ENCODE measurements around the gene TUB. TPM values are rescaled to one million over a fixed set of nuclear protein-coding genes. Genes with fewer than 3 reads are reported as not detected.

The TUB gene
- total and polyA plus RNA-seq, 2 donors (not counting 1 experiment from before 2014, with no cell fraction given) = 0.06 to 0.10 TPM

GRCh38 chr11:8086571-8086970 is 5.6 kb downstream of the TUB start:
- H4K20me1 ChIP-seq (ENCODE audit: control insufficient read depth, insufficient read depth, low read length, poor library complexity, severe bottlenecking) = no peaks in the 10 kb centered on the region
- Mint-ChIP-seq H3K9me3 (ENCODE audit: insufficient read depth) (no peaks in the 10 kb centered on the region), H3K27ac (no peak overlapping the region), H3K4me1 (peaks cover 6% of the 10 kb centered on the region), H3K27me3 (peaks cover 42% of the 10 kb centered on the region), H3K4me3 (no peak overlapping the region)
- intact Hi-C loops (cut with micrococcal nuclease) = no loop called here
- TF ChIP-seq EZH2 (IDR thresholded peaks at IDR 0.05; ENCODE audit: borderline replicate concordance, insufficient read depth, low read depth, low read length, poor library complexity, severe bottlenecking) (no peak), CTCF (IDR thresholded peaks at IDR 0.05) (no peak)
- ChIA-PET POLR2A (no interaction called here), CTCF (interaction anchor here (1.8 to 6.2 kb wide), 2 partner anchors 10 to 13 kb away, joined by 5 to 41 read pairs; no protein-coding TSS in a partner anchor)
- no peaks in the 10 kb centered on the region for H3K79me2 ChIP-seq (ENCODE audit: control insufficient read depth, insufficient read depth, low read length)
- 82% methylated on average over 5 of the region's 7 CpGs for WGBS (ENCODE audit: insufficient coverage)
- no peak overlapping the region for H3K27ac ChIP-seq (ENCODE audit: low read length in 2 of 2)
- no peak overlapping the region for H3K4me3 ChIP-seq (ENCODE audit: control extremely low read depth in 1 of 5, extremely low read depth in 1 of 5, insufficient read depth in 1 of 5, low read depth in 2 of 5, low read length in 4 of 5)
- DNase-seq (no peak), ATAC-seq (ENCODE audit: low read depth) (no peak)
- peaks cover 5% of the 10 kb centered on the region in 2 donors for H3K4me1 ChIP-seq (ENCODE audit: control insufficient read depth in 2 of 2, insufficient read depth in 2 of 2, low read length in 2 of 2)
- H3K9me3 ChIP-seq (ENCODE audit: control extremely low read depth in 1 of 3, control insufficient read depth in 2 of 3, insufficient read depth in 1 of 3, low read length in 2 of 3) = no peaks in the 10 kb centered on the region
- H3K27me3 ChIP-seq (replicated peaks in 1 of 4; ENCODE audit: control extremely low read depth in 1 of 4, control insufficient read depth in 3 of 4, insufficient read depth in 4 of 4, low read length in 3 of 4) = peaks cover 0 to 34% (median 12%) of the 10 kb centered on the region in 4 experiments
- H3K9ac ChIP-seq (ENCODE audit: low read length) = no peak overlapping the region
- H3K36me3 ChIP-seq (replicated peaks in 1 of 2; ENCODE audit: control extremely low read depth in 1 of 2, control insufficient read depth in 1 of 2, extremely low read depth in 1 of 2, insufficient read depth in 2 of 2, low read length in 1 of 2) = no peaks in the 10 kb centered on the region
- H2AFZ ChIP-seq (ENCODE audit: insufficient read depth, low read depth, low read length, poor library complexity, severe bottlenecking) = no peak overlapping the region
- H3K4me2 ChIP-seq (replicated peaks; ENCODE audit: low read depth, low read length, poor library complexity, severe bottlenecking) = no peak overlapping the region

- Histone ChIP-seq H3K9me3 (ENCODE audit: control extremely low read depth in 1 of 3, control insufficient read depth in 2 of 3, insufficient read depth in 1 of 3, low read length in 2 of 3) (no peaks in the 10 kb centered on the region), H3K4me1 (ENCODE audit: control insufficient read depth in 2 of 2, insufficient read depth in 2 of 2, low read length in 2 of 2) (no peaks in the 10 kb centered on the region), H3K4me3 (ENCODE audit: control extremely low read depth in 1 of 5, extremely low read depth in 1 of 5, insufficient read depth in 1 of 5, low read depth in 2 of 5, low read length in 4 of 5) (no peak overlapping the region), H3K4me2 (replicated peaks; ENCODE audit: low read depth, low read length, poor library complexity, severe bottlenecking) (no peak overlapping the region), H4K20me1 (ENCODE audit: control insufficient read depth, insufficient read depth, low read length, poor library complexity, severe bottlenecking) (no peaks in the 10 kb centered on the region), H2AFZ (ENCODE audit: insufficient read depth, low read depth, low read length, poor library complexity, severe bottlenecking) (no peak overlapping the region), H3K9ac (ENCODE audit: low read length) (no peak overlapping the region), H3K27ac (ENCODE audit: low read length in 2 of 2) (no peak overlapping the region), H3K79me2 (ENCODE audit: control insufficient read depth, insufficient read depth, low read length) (no peaks in the 10 kb centered on the region), H3K27me3 (replicated peaks in 1 of 4; ENCODE audit: control extremely low read depth in 1 of 4, control insufficient read depth in 3 of 4, insufficient read depth in 4 of 4, low read length in 3 of 4) (peaks cover 0 to 28% (median 7%) of the 10 kb centered on the region in 4 experiments), H3K36me3 (replicated peaks in 1 of 2; ENCODE audit: control extremely low read depth in 1 of 2, control insufficient read depth in 1 of 2, extremely low read depth in 1 of 2, insufficient read depth in 2 of 2, low read length in 1 of 2) (no peaks in the 10 kb centered on the region)
- Mint-ChIP-seq H3K9me3 (ENCODE audit: insufficient read depth) (no peaks in the 10 kb centered on the region), H3K4me3 (no peak overlapping the region), H3K4me1 (no peaks in the 10 kb centered on the region), H3K27ac (no peak overlapping the region), H3K27me3 (peaks cover 36% of the 10 kb centered on the region)
- 93% methylated on average over 4 of the region's 4 CpGs for WGBS (ENCODE audit: insufficient coverage)
- ChIA-PET POLR2A (no interaction called here), CTCF (interaction anchor here (1.8 to 6.2 kb wide), 3 partner anchors 9 to 81 kb away, joined by 5 to 41 read pairs (median 18); no protein-coding TSS in a partner anchor)
- intact Hi-C loops (cut with micrococcal nuclease) = no loop called here
- DNase-seq = no peak
- no peak for ATAC-seq (ENCODE audit: low read depth)
- no peak for TF ChIP-seq CTCF (IDR thresholded peaks at IDR 0.05)
- TF ChIP-seq EZH2 (IDR thresholded peaks at IDR 0.05; ENCODE audit: borderline replicate concordance, insufficient read depth, low read depth, low read length, poor library complexity, severe bottlenecking) = no peak
Observed at GRCh38 chr11:8087185-8087584, 6.2 kb downstream of the TUB start.

All from B cell (primary cell).